Measurements from ENCODE around the gene RHOC.
"Not testable (repeated sequence)": the region's sequence is repeated elsewhere in the genome, so short reads cannot be mapped to it uniquely, and the experiment has no call there.

RHOC gene

GRCh38 chr1:112706505-112707220 lies at the start of gene RHOC:
Gene RHOC (minus strand): TSS chr1:112707127. CDS start chr1:112703799, 3,328 bp downstream.
- DNase-seq = peak; percentile 75

DNA sequence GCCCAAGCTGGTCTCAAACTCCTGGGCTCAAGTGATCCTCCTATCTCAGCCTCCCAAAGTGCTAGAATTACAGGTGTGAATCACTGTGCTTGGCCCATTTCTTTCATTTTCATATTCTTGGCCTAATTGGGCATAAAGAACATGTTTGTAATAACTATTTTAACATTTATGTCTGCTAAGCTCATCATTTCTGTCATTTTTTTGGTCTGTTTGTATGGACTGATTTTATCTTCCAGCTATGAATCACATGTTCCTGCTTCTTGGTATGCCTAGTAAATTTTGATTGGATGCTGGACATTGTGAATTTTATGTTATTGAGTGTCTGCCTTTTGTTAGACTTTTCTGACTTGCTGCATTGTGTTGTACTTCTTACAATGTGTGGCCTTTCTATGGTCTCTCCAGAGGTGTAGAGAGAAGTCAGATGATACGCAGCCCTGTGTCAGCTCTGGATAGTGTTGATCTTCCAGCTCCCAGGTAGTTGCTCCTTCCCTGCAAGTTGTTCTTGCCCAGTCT lies 47.2 kb upstream of the RHOC start:
- no peak for DNase-seq

DNA sequence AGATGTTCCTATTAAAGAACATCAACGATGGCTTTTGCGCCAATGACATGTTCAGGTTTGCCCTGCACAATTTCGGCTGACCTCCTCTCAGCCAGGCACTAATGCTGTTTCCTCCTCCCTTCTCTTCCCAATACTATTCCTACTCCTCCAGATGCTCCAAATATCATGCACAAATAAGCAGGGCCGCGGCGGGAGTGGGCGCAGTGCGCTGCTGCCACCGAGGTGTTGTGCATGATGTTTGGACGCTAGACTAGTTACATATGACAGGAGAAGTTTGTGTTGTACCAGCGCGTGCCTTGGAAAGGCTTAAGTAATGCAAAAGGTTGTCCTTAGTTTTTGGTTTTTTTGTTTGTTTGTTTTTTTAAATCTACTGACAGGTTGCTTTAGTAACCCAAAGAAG lies 41.5 kb upstream of the RHOC start:
- DNase-seq = no peak

DNA sequence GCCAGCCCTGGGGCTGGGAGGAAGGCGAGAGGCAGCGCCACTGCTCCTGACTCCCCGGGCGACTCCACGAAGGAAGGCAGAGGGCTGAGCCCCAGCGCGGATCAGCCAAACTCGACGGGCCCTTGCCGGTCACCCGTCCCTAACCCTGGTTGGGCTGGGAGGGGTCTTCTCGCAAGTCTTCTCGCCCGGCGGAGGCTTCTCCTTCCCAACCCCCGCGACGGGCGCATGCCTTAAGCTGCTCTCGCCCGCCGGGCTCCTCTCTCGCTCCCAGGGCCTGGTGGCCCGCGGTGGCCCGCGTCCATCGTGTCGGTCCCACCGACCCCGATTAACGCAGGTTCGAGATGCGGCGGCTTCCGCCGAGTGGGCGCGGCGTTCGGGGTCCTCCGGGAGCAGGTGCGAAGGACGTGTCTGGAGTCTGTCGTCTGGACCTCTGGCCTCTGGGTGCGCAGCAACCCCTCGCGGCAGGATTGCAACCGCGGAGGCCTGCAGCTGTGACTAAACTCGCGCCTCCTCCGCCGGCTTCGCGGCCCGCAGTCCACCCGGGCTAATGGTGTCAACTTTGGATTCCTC lies 37.2 kb upstream of the RHOC start:
- DNase-seq = peak; percentile 34

- DNase-seq = peak; percentile 15
Observed at GRCh38 chr1:112743174-112744008, 36.5 kb upstream of the RHOC start.

DNA sequence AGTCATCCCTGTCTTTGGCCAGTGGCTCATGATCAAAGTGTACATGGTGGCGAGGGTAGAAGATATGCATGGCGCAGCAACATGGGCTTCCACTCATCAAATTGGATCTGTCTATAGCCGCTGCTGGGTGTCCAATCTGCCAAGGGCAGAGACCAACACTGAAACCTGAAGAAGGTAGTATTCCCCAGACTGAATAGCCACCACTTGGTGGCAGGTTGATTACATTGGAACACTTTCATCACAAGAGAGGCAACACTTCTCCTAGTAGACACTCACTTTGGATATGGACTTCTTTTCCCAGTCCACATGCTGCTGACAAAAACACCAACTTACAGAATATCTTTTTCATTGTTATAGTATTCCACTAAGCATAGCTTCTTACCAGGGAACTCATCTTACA lies 30.6 kb upstream of the RHOC start:
- no peak for DNase-seq

DNA sequence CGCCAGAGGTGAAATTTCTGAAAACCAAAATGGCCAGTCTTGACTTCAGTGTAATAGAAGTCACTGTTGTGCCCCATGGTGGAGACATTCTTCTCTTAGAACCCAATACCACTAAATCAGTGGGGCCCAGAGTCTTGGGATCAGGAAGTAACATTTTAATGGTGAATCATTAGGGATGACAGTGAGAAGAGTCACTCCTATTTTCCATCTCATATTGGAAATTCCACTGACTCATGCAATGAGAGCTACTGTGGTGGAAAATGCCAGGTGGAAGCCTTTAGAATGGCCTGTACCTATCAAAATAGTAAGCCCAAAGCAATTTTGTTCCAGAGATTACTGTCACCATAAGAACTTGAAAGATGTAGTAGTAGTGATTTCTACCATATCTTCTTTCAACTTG lies 28.8 kb upstream of the RHOC start:
- no peak for DNase-seq

GRCh38 chr1:112731451-112731850 lies 24.5 kb upstream of the RHOC start:
- DNase-seq = no peak

DNA sequence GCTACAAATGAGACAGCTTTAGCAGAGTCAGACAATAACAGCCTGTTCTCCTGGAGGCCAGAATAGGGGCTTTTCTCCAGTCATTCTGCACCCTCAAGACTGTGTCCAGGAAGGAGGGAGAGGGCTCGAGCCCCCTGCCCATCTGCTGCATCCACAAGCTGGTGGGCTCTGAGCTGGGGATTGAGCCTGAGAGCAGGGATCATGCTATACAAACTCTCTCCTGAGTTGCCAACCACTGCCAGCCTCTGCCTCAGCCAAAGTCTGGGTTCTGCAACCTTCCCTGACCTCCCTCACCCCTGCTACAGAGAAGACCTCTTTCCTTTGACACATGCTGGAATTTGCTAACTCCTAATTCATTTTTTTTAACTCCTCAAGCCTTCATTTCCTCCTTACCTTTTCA lies 23.0 kb upstream of the RHOC start:
- DNase-seq = no peak

- not testable (repeated sequence) for DNase-seq
Observed at GRCh38 chr1:112729011-112729410, 22.1 kb upstream of the RHOC start.

GRCh38 chr1:112728306-112728971 lies 21.5 kb upstream of the RHOC start:
- not testable (repeated sequence) for DNase-seq

GRCh38 chr1:112727716-112728115 lies 20.8 kb upstream of the RHOC start:
- DNase-seq = no peak

DNA sequence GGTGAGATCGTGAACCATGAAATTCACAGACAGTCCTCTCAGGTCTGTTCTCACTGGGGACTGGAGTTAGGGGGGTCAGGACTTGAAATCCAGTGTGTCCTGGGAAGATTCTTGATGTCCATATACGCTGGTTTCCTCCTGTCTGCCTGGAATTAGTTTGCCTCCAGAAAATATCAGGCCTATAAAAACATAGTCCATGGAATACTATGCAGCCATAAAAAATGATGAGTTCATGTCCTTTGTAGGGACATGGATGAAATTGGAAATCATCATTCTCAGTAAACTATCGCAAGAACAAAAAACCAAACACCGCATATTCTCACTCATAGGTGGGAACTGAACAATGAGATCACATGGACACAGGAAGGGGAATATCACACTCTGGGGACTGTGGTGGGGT lies 17.3 kb upstream of the RHOC start:
- not testable (repeated sequence) for DNase-seq

DNA sequence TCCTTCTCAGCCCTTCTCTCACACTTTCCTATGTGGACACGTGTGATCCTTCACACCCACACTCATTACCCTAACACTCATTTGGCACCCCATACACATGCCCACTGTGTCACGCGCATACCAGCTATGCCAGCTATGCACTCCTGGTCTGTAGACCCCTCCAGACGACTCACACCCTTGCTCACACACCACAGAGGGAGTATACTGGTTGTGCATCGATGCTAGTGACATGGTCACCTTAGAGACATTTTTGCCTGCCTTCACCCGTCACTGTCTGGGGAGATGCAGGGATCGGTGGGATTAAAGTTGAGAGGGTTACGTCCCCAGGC lies 16.5 kb upstream of the RHOC start:
- no peak for DNase-seq

- DNase-seq = no peak
Observed at GRCh38 chr1:112722601-112723510, 15.9 kb upstream of the RHOC start.

GRCh38 chr1:112721966-112722524 lies 15.1 kb upstream of the RHOC start:
- DNase-seq = no peak

- DNase-seq = not testable (repeated sequence)
Observed at GRCh38 chr1:112721294-112721693, 14.4 kb upstream of the RHOC start.

- no peak for DNase-seq
Observed at GRCh38 chr1:112720800-112721199, 13.9 kb upstream of the RHOC start.

DNA sequence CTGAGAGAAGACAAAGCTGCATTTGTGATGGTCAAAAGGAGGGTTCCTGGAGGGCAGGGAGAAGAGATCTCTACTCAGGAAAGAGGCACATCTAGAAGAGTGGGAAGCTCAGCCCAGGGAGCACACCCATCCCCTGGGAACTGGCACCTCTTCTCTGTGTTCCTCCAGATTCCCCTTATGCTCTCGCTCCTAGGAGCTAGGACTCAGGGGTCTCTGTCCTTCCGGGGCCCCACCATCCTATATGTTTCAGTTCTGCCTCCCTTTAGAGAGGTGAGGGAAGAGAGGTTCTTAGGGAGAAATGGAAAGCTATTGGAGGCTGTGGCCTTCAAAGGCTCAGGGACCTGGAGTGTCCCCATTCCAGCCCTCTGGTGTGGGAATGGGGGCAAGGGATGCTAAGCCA lies 12.8 kb upstream of the RHOC start:
- no peak for DNase-seq

DNA sequence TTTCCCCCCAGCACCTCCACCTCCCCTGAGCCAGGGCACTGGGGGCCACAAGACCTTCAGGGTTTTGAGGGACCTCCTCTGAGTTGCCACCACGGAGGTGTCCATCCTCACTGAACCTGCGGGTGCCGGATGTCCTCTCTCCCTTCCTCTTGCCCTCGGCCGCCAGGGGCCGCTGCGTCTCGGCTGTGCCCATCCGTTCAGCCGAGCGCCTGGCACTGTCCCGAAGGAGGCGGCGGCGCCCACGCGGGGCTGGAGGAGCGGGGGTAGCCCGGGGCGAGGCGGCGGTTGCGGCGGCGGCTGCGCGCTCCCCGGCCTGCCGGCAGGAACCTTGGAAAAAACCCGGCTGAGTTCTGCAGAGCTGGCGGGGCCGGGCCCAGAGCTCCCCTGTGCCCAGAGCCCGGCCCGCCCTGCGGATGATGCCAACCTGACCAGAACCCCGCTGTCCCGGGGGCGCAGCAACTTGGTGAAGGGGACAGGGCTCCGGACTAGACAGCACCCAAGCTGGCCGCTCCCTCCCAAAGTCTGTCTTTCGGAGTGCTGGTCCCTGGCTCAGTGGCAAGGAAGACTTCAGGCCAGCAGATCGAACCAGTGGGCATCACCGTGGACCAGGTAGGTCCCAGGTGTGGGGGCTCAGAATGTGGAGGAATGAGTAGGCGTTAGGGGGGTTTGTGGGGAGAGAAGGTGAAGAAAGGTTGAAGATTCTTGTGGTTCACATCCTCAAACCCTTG lies 11.9 kb upstream of the RHOC start:
- DNase-seq = peak; percentile 86

GRCh38 chr1:112717263-112717873 lies 10.4 kb upstream of the RHOC start:
- no peak for DNase-seq

Measured in hematopoietic multipotent progenitor cell treated with erythropoietin and hydrocortisone succinate and interleukin-3 and kit ligand, for 4 days (in vitro differentiated cells).